ENCODE measurements around the gene PSMB3.

- TF ChIP-seq POLR2A (IDR thresholded peaks at IDR 0.05; ENCODE audit: borderline replicate concordance, extremely low read depth, insufficient read depth, insufficient read length): no peak
- TF ChIP-seq EZH2 (IDR thresholded peaks at IDR 0.05): no peak
- no peak for TF ChIP-seq CTCF (IDR thresholded peaks at IDR 0.05 in 2 of 3, conservative IDR thresholded peaks at IDR 0.05 in 1 of 3; ENCODE audit: borderline replicate concordance in 1 of 3, insufficient read depth in 1 of 3, low read depth in 2 of 3, low read length in 2 of 3)
- TF ChIP-seq MAX (IDR thresholded peaks at IDR 0.05): no peak
- no peak for TF ChIP-seq ZFX (IDR thresholded peaks at IDR 0.05)
- no peak for TF ChIP-seq ZNF274 (IDR thresholded peaks at IDR 0.05; ENCODE audit: low read depth, low read length)
- no peak for TF ChIP-seq YY1 (IDR thresholded peaks at IDR 0.05; ENCODE audit: extremely low read depth, insufficient replicate concordance, low read depth, low read length)
Measured at GRCh38 chr17:38738007-38738662, 14.4 kb upstream of the PSMB3 start.

All from HCT116 (cell line).